Right atrium auricular region (tissue), 2 donors: ENCODE data around the gene UBTD1. TPM values are rescaled to one million over a fixed set of nuclear protein-coding genes. Genes with fewer than 3 reads are reported as not detected.

Experiments used
- DNase-seq: peaks from one replicate; pipeline ENCODE4 v3.0.0-alpha.2; 2019; ENCODE audit warnings: low spot score
- H3K27ac ChIP-seq, 2 donors: fragments of 200-600 bp; sonication (generic); 1 replicate in 1 of 2; 2 replicates in 1 of 2; pipeline ENCODE4 v1.5.1; 2016 to 2019
- H3K27me3 ChIP-seq, 2 donors: fragments of 200-600 bp; sonication (generic); one replicate each; pipeline versions ENCODE4 v1.5.1 to v1.6.0; 2017 to 2019
- H3K36me3 ChIP-seq: fragments of 200-600 bp; sonication (generic); one replicate; pipeline ENCODE4 v1.5.1; 2016
- H3K4me1 ChIP-seq, 2 donors: fragments of 200-600 bp; sonication (generic); one replicate each; pipeline versions ENCODE4 v1.5.1 to v1.6.0; 2017 to 2019
- H3K4me3 ChIP-seq, 2 donors: fragments of 200-600 bp; sonication (generic); 1 replicate in 1 of 2; 2 replicates in 1 of 2; pipeline ENCODE4 v1.5.1; 2017 to 2019; ENCODE audit warnings: mild to moderate bottlenecking in 1 of 2, moderate library complexity in 1 of 2
- H3K9me3 ChIP-seq, 2 donors: fragments of 200-600 bp; sonication (generic); one replicate each; pipeline ENCODE4 v1.5.1; 2019
- CTCF ChIP-seq, 2 donors: fragments of 200-600 bp; sonication (generic); IDR thresholded peaks; one replicate each; pipeline ENCODE4 v1.5.1; 2019; ENCODE audit warnings: antibody characterized with exemption in 2 of 2
- total RNA-seq, 2 donors: library from RNA; depleted of rRNA; stranded (reverse); fragments of >200 nt; gene quantifications; one replicate each; pipeline ENCODE4 v1.1.0, GENCODE V29; 2016

The UBTD1 gene
- total RNA-seq, 2 donors from 2014 or later, result 26.7 to 30.7 TPM

GRCh38 chr10:97589479-97589878 lies 90.8 kb downstream of the UBTD1 start, which contains the start of gene C10orf62:
Gene C10orf62 (plus strand): TSS chr10:97589721. CDS start chr10:97589898, 177 bp downstream.
- TF ChIP-seq CTCF (IDR thresholded peaks at IDR 0.05), result no peak
- no peaks in the 10 kb centered on the region for H3K9me3 ChIP-seq
- H3K27ac ChIP-seq, result no peak within 1 kb of the TSS
- no peak within 1 kb of the TSS for H3K4me3 ChIP-seq
- DNase-seq, result no peak
- no peaks in the 10 kb centered on the region for H3K36me3 ChIP-seq
- H3K27me3 ChIP-seq, result no peaks in the 10 kb centered on the region
- H3K4me1 ChIP-seq, result peaks cover 0 to 30% of the 10 kb centered on the region in 2 donors

GRCh38 chr10:97590082-97590747 lies 91.5 kb downstream of the UBTD1 start:
- TF ChIP-seq CTCF (IDR thresholded peaks at IDR 0.05), result no peak
- no peaks in the 10 kb centered on the region for H3K27me3 ChIP-seq
- DNase-seq, result no peak
- peaks cover 0 to 29% of the 10 kb centered on the region in 2 donors for H3K4me1 ChIP-seq
- no peaks in the 10 kb centered on the region for H3K9me3 ChIP-seq
- H3K27ac ChIP-seq, result no peak overlapping the region
- no peaks in the 10 kb centered on the region for H3K36me3 ChIP-seq
- H3K4me3 ChIP-seq, result no peak overlapping the region

- no peaks in the 10 kb centered on the region for H3K27me3 ChIP-seq
- DNase-seq, result no peak
- H3K4me3 ChIP-seq, result no peak overlapping the region
- H3K27ac ChIP-seq, result no peak overlapping the region
- no peak for TF ChIP-seq CTCF (IDR thresholded peaks at IDR 0.05)
- no peaks in the 10 kb centered on the region for H3K36me3 ChIP-seq
- H3K4me1 ChIP-seq, result peaks cover 0 to 29% of the 10 kb centered on the region in 2 donors
- H3K9me3 ChIP-seq, result no peaks in the 10 kb centered on the region
Measured at GRCh38 chr10:97590748-97591495, 92.2 kb downstream of the UBTD1 start.

GRCh38 chr10:97593421-97593820 lies 94.7 kb downstream of the UBTD1 start:
- no peaks in the 10 kb centered on the region for H3K9me3 ChIP-seq
- no peak for TF ChIP-seq CTCF (IDR thresholded peaks at IDR 0.05)
- no peak overlapping the region for H3K4me3 ChIP-seq
- H3K4me1 ChIP-seq, result peaks cover 0 to 43% of the 10 kb centered on the region in 2 donors
- no peaks in the 10 kb centered on the region for H3K36me3 ChIP-seq
- peak; percentile 63 for DNase-seq
- peak overlapping the region; percentile 55 to 100 for H3K27ac ChIP-seq
- H3K27me3 ChIP-seq, result no peaks in the 10 kb centered on the region

- Histone ChIP-seq H3K36me3 (no peaks in the 10 kb centered on the region), H3K4me1 (peaks cover 0 to 45% of the 10 kb centered on the region in 2 donors), H3K9me3 (no peaks in the 10 kb centered on the region), H3K27me3 (no peaks in the 10 kb centered on the region), H3K27ac (peak overlapping the region; percentile 91 to 100), H3K4me3 (no peak overlapping the region)
- TF ChIP-seq CTCF (IDR thresholded peaks at IDR 0.05), result no peak
- peak; percentile 91 for DNase-seq
Measured at GRCh38 chr10:97596101-97597082, 97.7 kb downstream of the UBTD1 start.
